Measurements from ENCODE around the gene ADI1.

DNA sequence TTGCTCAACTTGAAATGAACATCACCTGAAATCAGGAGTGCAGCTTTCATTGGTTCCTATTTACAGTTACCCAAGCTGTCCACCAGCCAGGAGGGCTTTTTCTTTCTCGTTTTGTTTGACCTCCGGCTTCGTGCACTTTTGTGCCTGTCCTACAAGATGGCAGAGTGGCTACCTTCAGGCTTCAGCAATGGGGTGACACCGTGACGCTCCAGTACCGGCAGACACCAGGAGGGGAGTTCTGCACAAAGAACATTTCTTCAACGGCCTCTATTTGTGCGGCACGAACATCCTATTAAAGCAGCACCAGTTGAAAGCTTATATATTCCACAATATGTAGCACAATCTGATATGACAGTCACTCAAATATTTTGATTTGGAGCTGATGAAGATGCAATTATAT, 20.5 kb upstream of the ADI1 start:
- TF ChIP-seq FOXA1 (IDR thresholded peaks at IDR 0.05), result no peak
- no peak for TF ChIP-seq EGR1 (IDR thresholded peaks at IDR 0.05; ENCODE audit: low read depth in 2 of 2)
- TF ChIP-seq CTCF (IDR thresholded peaks at IDR 0.05; ENCODE audit: low read depth, low read length, missing input control), result no peak
- TF ChIP-seq NR2F2 (IDR thresholded peaks at IDR 0.05), result no peak
- no peak for TF ChIP-seq YY1 (IDR thresholded peaks at IDR 0.05)
- TF ChIP-seq TAF1 (conservative IDR thresholded peaks at IDR 0.05), result no peak
- TF ChIP-seq SP1 (IDR thresholded peaks at IDR 0.05), result no peak
- no peak for TF ChIP-seq RAD21 (IDR thresholded peaks at IDR 0.05)
